HEK293T (cell line): ENCODE results near the gene CES1.
"Not testable (repeated sequence)": the region's sequence is repeated elsewhere in the genome, so short reads cannot be mapped to it uniquely, and the experiment has no call there.

Source experiments
- CTCF ChIA-PET: fragments of 350-600 bp; formaldehyde crosslinking; extraction: SDS; loops from one replicate; lab custom pipeline; 2021; ENCODE audit warnings: antibody characterized with exemption, inconsistent platforms; lab: Yijun Ruan, JAX
- POLR2A ChIA-PET: fragments of 350-600 bp; formaldehyde crosslinking; extraction: SDS; loops from one replicate; lab custom pipeline; 2020; ENCODE audit warnings: antibody characterized with exemption, inconsistent platforms; lab: Yijun Ruan, JAX
- DNase-seq: peaks from one replicate; pipeline ENCODE4 v3.0.0; 2012; ENCODE audit warnings: mixed read lengths; ENCODE audit errors: extremely low spot score
- ARNT ChIP-seq: fragments of 450-650 bp; IDR thresholded peaks from 2 replicates; pipeline ENCODE4 v1.6.1; 2017; ENCODE audit warnings: mild to moderate bottlenecking
- BHLHE40 ChIP-seq: fragments of 450-650 bp; IDR thresholded peaks from 2 replicates; pipeline ENCODE4 v1.6.1; 2016; ENCODE audit warnings: mild to moderate bottlenecking, moderate library complexity, borderline replicate concordance
- CTBP1 ChIP-seq: fragments of 450-650 bp; IDR thresholded peaks from 2 replicates; pipeline ENCODE4 v1.6.1; 2016; ENCODE audit warnings: borderline replicate concordance
- ELF4 ChIP-seq: fragments of 450-650 bp; IDR thresholded peaks from 2 replicates; pipeline ENCODE4 v1.6.1; 2017; ENCODE audit warnings: antibody characterized with exemption
- FOXA1 ChIP-seq: fragments of 450-650 bp; IDR thresholded peaks from 2 replicates; pipeline ENCODE4 v1.6.1; 2016; ENCODE audit warnings: mild to moderate bottlenecking
- FOXK2 ChIP-seq: fragments of 450-650 bp; IDR thresholded peaks from 2 replicates; pipeline ENCODE4 v1.6.1; 2016; ENCODE audit warnings: mild to moderate bottlenecking
- FOXM1 ChIP-seq: fragments of 450-650 bp; IDR thresholded peaks from 2 replicates; pipeline ENCODE4 v1.6.1; 2017; ENCODE audit warnings: mild to moderate bottlenecking, borderline replicate concordance
- HDGF ChIP-seq: fragments of 450-650 bp; IDR thresholded peaks from 2 replicates; pipeline ENCODE4 v1.6.1; 2017; ENCODE audit warnings: antibody characterized with exemption, borderline replicate concordance
- L3MBTL2 ChIP-seq: fragments of 450-650 bp; conservative IDR thresholded peaks from 2 replicates; pipeline ENCODE4 v1.6.1; 2016; ENCODE audit warnings: mild to moderate bottlenecking
- LEF1 ChIP-seq: fragments of 450-650 bp; IDR thresholded peaks from 2 replicates; pipeline ENCODE4 v1.6.1; 2017; ENCODE audit warnings: mild to moderate bottlenecking, borderline replicate concordance
- NFRKB ChIP-seq: fragments of 450-650 bp; IDR thresholded peaks from 2 replicates; pipeline ENCODE4 v1.6.1; 2016; ENCODE audit warnings: mild to moderate bottlenecking, moderate library complexity
- SP1 ChIP-seq: fragments of 450-650 bp; IDR thresholded peaks from 2 replicates; pipeline ENCODE4 v1.6.1; 2017
- SUZ12 ChIP-seq: fragments of 450-650 bp; IDR thresholded peaks from 2 replicates; pipeline ENCODE4 v1.6.1; 2016; ENCODE audit warnings: mild to moderate bottlenecking
- TARDBP ChIP-seq: fragments of 450-650 bp; IDR thresholded peaks from 2 replicates; pipeline ENCODE4 v1.6.1; 2016
- ZNF384 ChIP-seq: fragments of 450-650 bp; IDR thresholded peaks from 2 replicates; pipeline ENCODE4 v1.6.1; 2016
- TF ChIP-seq, protein P1 (sequence below): fragments of 450-650 bp; IDR thresholded peaks from 2 replicates; pipeline ENCODE4 v1.6.1; 2016

CES1 gene

DNA sequence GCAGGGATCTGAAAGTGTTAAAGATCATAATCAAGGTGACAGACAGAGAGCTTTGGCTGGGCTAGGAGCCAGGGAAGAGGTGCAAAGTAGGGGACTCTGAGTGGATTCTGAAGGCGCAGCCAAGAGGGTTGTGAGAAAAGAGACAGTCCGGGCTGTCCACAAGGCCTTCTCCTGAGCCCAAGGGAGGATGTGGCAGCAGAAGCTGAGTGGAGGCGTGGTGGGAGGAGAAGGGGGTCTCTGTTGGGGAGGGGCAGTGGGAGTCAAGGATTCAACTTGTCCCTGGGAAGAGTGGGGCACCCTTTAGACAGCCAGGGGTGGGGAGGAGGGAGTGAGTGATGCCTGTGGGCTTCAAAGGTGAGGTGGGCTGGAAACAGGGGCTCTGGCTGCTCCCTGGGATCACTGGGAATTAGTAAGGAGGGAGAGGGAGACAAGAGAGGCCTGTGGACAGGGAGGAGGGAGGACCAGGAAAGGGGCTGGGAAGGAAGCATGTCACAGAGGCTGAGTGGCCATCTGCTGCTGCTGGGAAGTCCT lies 10.6 kb downstream of the CES1 start:
- POLR2A ChIA-PET: no interaction called here
- DNase-seq: no peak
- TF ChIP-seq BHLHE40 (no peak), SUZ12 (no peak), SP1 (no peak), CTBP1 (no peak), ZNF384 (no peak), L3MBTL2 (no peak)
- TF ChIP-seq, protein P1, sequence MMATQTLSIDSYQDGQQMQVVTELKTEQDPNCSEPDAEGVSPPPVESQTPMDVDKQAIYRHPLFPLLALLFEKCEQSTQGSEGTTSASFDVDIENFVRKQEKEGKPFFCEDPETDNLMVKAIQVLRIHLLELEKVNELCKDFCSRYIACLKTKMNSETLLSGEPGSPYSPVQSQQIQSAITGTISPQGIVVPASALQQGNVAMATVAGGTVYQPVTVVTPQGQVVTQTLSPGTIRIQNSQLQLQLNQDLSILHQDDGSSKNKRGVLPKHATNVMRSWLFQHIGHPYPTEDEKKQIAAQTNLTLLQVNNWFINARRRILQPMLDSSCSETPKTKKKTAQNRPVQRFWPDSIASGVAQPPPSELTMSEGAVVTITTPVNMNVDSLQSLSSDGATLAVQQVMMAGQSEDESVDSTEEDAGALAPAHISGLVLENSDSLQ: no peak
- CTCF ChIA-PET: no interaction called here

DNA sequence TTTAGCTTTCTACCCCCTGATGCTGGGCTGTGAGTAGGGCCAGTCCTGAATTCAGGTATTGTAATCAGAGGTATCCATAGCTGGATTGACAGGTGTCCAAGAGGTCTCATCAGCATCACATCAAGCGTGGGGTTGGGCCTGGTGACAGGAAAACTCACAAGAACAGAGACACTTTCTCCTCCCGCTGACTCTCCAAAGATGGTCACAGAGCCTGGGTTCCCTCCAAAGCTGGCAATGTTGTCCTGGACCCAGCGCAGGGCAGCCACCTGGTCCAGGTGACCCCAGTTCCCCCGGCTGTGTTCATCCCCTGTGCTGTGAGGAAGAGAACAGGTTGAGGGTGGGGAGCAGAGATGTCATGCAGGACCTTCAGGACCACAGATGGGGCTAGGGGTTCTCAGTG lies 11.7 kb downstream of the CES1 start:
- CTCF ChIA-PET: no interaction called here
- no peak for DNase-seq
- POLR2A ChIA-PET: no interaction called here
- no peak for TF ChIP-seq ZNF384
- no peak for TF ChIP-seq CTBP1
- no peak for TF ChIP-seq LEF1
- no peak for TF ChIP-seq L3MBTL2
- no peak for TF ChIP-seq NFRKB
- no peak for TF ChIP-seq FOXA1
- TF ChIP-seq BHLHE40: no peak

DNA sequence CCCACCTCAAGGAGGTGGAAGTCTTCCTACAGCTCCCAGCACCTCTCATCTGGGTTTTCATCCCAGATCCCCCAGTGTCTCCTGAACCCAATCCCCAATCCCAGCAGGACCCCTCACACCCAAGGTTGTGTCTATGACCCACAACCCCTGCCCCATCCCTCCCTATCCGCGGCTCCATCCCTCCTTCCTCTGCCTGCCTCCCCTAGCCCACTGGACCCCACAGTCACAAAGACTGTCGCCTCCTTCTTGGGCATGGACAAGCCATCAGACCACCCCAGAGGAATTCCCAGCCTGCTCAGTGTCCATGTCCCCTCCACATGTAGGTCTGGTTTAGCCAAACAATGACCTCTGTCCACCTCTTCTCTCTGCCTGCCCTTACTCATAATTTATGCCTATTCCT lies 12.3 kb downstream of the CES1 start:
- no peak for DNase-seq
- POLR2A ChIA-PET: no interaction called here
- TF ChIP-seq FOXM1 (no peak), ZNF384 (no peak), ELF4 (no peak), NFRKB (no peak), SUZ12 (no peak), BHLHE40 (no peak), ARNT (no peak), HDGF (no peak), SP1 (no peak), LEF1 (no peak), FOXK2 (no peak), CTBP1 (no peak), FOXA1 (no peak), TARDBP (no peak), L3MBTL2 (no peak)
- TF ChIP-seq, protein P1: no peak
- CTCF ChIA-PET: no interaction called here

DNA sequence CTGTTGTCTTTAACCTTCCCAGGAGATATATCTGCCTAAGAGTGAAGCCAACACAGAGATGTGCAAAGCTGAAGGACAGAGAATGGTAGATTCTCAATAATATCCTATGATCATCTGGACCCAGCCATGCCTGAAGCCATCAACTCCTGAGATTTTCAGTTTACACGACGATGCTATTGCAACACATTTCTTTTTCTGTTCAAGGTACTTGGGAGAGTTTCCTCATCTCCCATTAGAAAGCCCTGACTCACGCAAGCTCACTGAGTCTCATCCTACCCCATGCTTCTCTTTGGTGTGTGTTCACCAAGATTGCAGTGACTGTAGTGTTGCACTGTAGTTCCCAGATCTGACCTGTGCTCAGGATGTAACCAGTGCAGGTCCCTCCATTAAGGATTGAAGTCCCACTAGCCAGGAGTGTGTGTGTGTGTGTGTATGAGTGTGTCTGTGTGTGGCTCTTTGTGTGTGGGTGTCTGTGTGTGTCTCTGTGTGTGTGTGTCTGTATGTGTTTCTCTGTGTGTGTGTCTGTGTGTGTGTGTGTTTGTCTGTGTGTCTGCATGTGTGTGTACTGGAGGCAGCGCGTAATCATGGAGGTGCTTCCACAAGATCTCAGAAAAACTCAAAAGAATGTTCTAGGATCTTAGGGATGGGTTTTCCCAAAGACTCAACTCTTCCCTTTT lies 15.5 kb downstream of the CES1 start:
- CTCF ChIA-PET: no interaction called here
- POLR2A ChIA-PET: no interaction called here
- TF ChIP-seq LEF1 (no peak), HDGF (no peak), BHLHE40 (no peak), SP1 (no peak), NFRKB (no peak)
- no peak for DNase-seq

DNA sequence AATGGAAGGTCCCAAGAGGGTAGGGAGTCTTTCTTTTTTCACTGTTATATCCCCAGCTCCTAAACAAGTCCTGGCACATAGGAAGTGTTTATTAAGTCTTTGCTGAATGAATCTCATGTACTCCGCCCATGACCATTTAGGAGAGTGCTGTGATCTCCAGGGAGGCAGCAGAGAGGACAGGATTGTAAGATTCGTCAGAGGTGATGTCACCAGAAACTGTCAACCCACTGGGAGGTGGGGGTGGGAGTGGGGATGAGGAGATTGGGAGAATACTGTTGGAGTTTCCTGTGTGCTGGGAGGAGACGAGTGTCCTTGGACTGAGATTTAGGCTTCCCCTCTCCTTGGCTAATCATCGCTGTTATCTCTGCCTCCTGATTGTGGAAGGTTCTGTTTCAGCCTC lies 16.7 kb downstream of the CES1 start:
- POLR2A ChIA-PET, DNase-seq, CTCF ChIA-PET: not testable (repeated sequence)

DNA sequence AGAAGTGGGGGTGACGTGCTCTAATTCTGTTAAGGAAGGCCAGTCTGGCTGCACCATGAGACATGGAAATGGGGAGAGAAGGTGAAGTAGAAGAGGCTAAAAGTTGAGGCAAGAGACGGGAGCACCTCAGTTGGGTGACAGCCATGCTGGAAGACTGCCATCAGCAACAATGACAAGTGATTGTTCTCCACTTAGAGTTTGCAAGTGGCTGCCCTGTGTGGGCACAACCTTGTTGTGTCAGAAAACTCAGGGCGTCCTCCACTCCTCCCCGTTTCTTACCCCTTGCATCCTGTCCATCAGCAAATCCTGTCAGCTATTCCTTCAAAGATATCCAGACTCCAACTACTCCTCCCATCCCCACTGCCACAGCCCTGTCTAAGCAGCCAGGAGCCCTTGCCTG lies 17.6 kb downstream of the CES1 start:
- ChIA-PET POLR2A (no interaction called here), CTCF (no interaction called here)
- TF ChIP-seq FOXM1: no peak
- TF ChIP-seq SP1: no peak
- no peak for TF ChIP-seq HDGF
- no peak for TF ChIP-seq ZNF384
- no peak for TF ChIP-seq ARNT
- DNase-seq: no peak

DNA sequence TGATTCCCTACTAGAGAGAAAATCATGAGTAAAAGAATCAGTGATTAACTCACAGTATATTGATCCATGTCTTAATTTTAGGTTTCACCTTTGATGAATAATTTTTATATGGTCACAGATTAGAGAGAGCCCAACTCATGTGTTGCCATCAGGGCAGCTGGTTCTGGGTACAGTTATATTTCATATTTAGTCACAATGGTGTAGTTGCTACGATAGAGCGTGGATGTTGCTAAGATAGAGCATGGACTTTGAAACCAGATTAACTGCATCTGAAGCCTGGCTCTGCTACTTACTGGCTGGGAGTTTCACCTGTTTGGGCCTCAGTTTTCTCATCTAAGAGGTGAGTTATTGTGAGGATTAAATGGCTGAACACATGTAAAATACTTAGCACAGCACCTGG lies 18.7 kb downstream of the CES1 start:
- CTCF ChIA-PET, DNase-seq, POLR2A ChIA-PET: not testable (repeated sequence)

DNA sequence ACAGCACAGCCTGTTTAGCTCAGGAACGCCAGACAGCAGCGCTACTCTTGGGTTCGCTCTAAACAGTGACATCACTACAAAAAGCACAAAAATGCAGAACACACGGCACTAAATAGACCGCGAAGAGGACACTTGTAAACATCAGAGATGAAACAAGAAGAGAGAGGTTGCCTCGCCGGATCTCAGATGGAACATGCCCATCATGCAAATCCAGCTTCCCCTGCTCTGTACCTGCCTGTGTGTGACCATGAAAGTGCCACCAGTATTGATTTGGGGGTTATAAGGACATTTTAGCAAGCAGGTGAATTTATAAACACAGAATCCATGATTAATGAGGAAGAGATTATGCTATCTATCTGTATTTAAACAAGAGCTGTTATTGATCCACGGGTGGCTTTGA lies 19.2 kb downstream of the CES1 start:
- DNase-seq, POLR2A ChIA-PET, CTCF ChIA-PET: not testable (repeated sequence)

DNA sequence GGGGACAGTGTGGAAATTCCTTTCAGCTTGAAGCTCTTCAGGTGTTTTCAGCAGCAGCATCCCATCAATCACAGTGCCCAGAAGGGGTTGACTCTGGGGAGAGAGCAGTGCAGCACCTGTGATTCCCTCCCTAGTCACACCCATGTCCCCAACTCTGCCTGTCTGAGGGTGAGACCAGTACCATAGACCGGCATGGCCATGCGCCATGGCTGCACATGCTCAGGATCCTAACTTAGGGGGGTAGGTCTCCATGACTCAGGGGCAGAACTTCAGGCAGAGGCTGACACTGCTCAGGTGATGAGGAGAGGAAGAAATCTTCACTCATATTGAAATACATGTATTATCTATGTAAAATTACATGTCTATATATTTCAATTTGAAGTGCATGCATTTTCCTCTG lies 19.9 kb downstream of the CES1 start:
- DNase-seq: no peak
- POLR2A ChIA-PET: no interaction called here
- CTCF ChIA-PET: no interaction called here
- TF ChIP-seq LEF1 (no peak), ELF4 (no peak), NFRKB (no peak), SP1 (no peak), ZNF384 (no peak), SUZ12 (no peak), L3MBTL2 (no peak), TARDBP (no peak), FOXM1 (no peak), HDGF (no peak), ARNT (no peak), FOXK2 (no peak), BHLHE40 (no peak), CTBP1 (no peak), FOXA1 (no peak)
- TF ChIP-seq, protein P1: no peak
